Measurements from ENCODE around the gene NPAS4. TPM values are rescaled to one million over a fixed set of nuclear protein-coding genes. Genes with fewer than 3 reads are reported as not detected.
"Not testable (repeated sequence)": the region's sequence is repeated elsewhere in the genome, so short reads cannot be mapped to it uniquely, and the experiment has no call there.

NPAS4 gene
- total and polyA plus RNA-seq, 5 donors from 2014 or later, result not detected

GRCh38 chr11:66459138-66459778, 38.4 kb downstream of the NPAS4 start:
- H3K9me3 Mint-ChIP-seq, result peaks cover 0 to 5% (median 0%) of the 10 kb centered on the region in 7 donors
- H3K36me3 ChIP-seq (ENCODE audit: control insufficient read depth, insufficient read depth, low read length), result no peaks in the 10 kb centered on the region
- no peak overlapping the region for H3K4me3 ChIP-seq (ENCODE audit: low read depth, low read length)
- no peaks in the 10 kb centered on the region for H3K9me3 ChIP-seq (ENCODE audit: control insufficient read depth in 2 of 2, low read length in 2 of 2)
- H3K27ac ChIP-seq (ENCODE audit: insufficient read depth, low read length, poor library complexity, severe bottlenecking), result no peak overlapping the region
- H3K36me3 Mint-ChIP-seq, result peaks cover 9% of the 10 kb centered on the region
- ATAC-seq (ENCODE audit: low read depth in 2 of 2) (no peak), DNase-seq (no peak)
- H3K4me1 ChIP-seq (ENCODE audit: control insufficient read depth, insufficient read depth, low read length, poor library complexity, severe bottlenecking), result no peaks in the 10 kb centered on the region
- H3K27me3 Mint-ChIP-seq, result peaks cover 10% of the 10 kb centered on the region
- H3K4me1 Mint-ChIP-seq, result peaks cover 1 to 12% (median 3%) of the 10 kb centered on the region in 4 donors
- H3K4me3 Mint-ChIP-seq, result peak overlapping the region in 1 of 4 donors; percentile 36
- no peak overlapping the region for H3K27ac Mint-ChIP-seq
- H3K27me3 ChIP-seq (ENCODE audit: control insufficient read depth, insufficient read depth, low read length), result no peaks in the 10 kb centered on the region

- no peak overlapping the region for H3K27ac Mint-ChIP-seq
Observed at GRCh38 chr11:66462010-66462409, 41.2 kb downstream of the NPAS4 start.

GRCh38 chr11:66462911-66463310, 42.1 kb downstream of the NPAS4 start:
- no peak for ATAC-seq (ENCODE audit: low read depth in 2 of 2)
- Mint-ChIP-seq H3K27ac (no peak overlapping the region), H3K9me3 (peaks cover 0 to 5% (median 0%) of the 10 kb centered on the region in 7 donors), H3K4me1 (peaks cover 0 to 22% (median 15%) of the 10 kb centered on the region in 4 donors), H3K27me3 (no peaks in the 10 kb centered on the region), H3K4me3 (peak overlapping the region in 1 of 4 donors; percentile 29), H3K36me3 (peaks cover 9% of the 10 kb centered on the region)
- no peaks in the 10 kb centered on the region for H3K36me3 ChIP-seq (ENCODE audit: control insufficient read depth, insufficient read depth, low read length)
- DNase-seq, result peak in 1 of 3 donors; percentile 31
- H3K9me3 ChIP-seq (ENCODE audit: control insufficient read depth in 2 of 2, low read length in 2 of 2), result no peaks in the 10 kb centered on the region
- H3K4me3 ChIP-seq (ENCODE audit: low read depth, low read length), result no peak overlapping the region
- H3K27ac ChIP-seq (ENCODE audit: insufficient read depth, low read length, poor library complexity, severe bottlenecking), result no peak overlapping the region
- peaks cover 19% of the 10 kb centered on the region for H3K4me1 ChIP-seq (ENCODE audit: control insufficient read depth, insufficient read depth, low read length, poor library complexity, severe bottlenecking)
- no peaks in the 10 kb centered on the region for H3K27me3 ChIP-seq (ENCODE audit: control insufficient read depth, insufficient read depth, low read length)

More at GRCh38 chr11:66462010-66462409, 41.2 kb downstream of the NPAS4 start:
- H3K4me3 ChIP-seq (ENCODE audit: low read depth, low read length), result no peak overlapping the region
- no peak overlapping the region for H3K4me3 Mint-ChIP-seq
- no peaks in the 10 kb centered on the region for H3K36me3 ChIP-seq (ENCODE audit: control insufficient read depth, insufficient read depth, low read length)
- peaks cover 11% of the 10 kb centered on the region for H3K4me1 ChIP-seq (ENCODE audit: control insufficient read depth, insufficient read depth, low read length, poor library complexity, severe bottlenecking)
- H3K9me3 Mint-ChIP-seq, result peaks cover 0 to 5% (median 0%) of the 10 kb centered on the region in 7 donors
- peaks cover 0 to 16% (median 12%) of the 10 kb centered on the region in 4 donors for H3K4me1 Mint-ChIP-seq
- no peak overlapping the region for H3K27ac ChIP-seq (ENCODE audit: insufficient read depth, low read length, poor library complexity, severe bottlenecking)
- no peaks in the 10 kb centered on the region for H3K27me3 ChIP-seq (ENCODE audit: control insufficient read depth, insufficient read depth, low read length)
- no peaks in the 10 kb centered on the region for H3K9me3 ChIP-seq (ENCODE audit: control insufficient read depth in 2 of 2, low read length in 2 of 2)
- ATAC-seq (ENCODE audit: low read depth in 2 of 2) (no peak), DNase-seq (no peak)
- peaks cover 9% of the 10 kb centered on the region for H3K36me3 Mint-ChIP-seq
- H3K27me3 Mint-ChIP-seq, result no peaks in the 10 kb centered on the region

GRCh38 chr11:66464116-66464515, 43.3 kb downstream of the NPAS4 start:
- DNase-seq; H3K4me3 ChIP-seq (ENCODE audit: low read depth, low read length); H3K27ac ChIP-seq (ENCODE audit: insufficient read depth, low read length, poor library complexity, severe bottlenecking); H3K27me3 Mint-ChIP-seq; H3K27ac Mint-ChIP-seq; H3K36me3 ChIP-seq (ENCODE audit: control insufficient read depth, insufficient read depth, low read length); H3K9me3 Mint-ChIP-seq; H3K36me3 Mint-ChIP-seq; H3K9me3 ChIP-seq (ENCODE audit: control insufficient read depth in 2 of 2, low read length in 2 of 2); H3K27me3 ChIP-seq (ENCODE audit: control insufficient read depth, insufficient read depth, low read length); ATAC-seq (ENCODE audit: low read depth in 2 of 2): not testable (repeated sequence)
- Mint-ChIP-seq H3K4me1 (peaks cover 7 to 29% (median 18%) of the 10 kb centered on the region in 4 donors), H3K4me3 (peak overlapping the region in 1 of 4 donors; percentile 49)
- H3K4me1 ChIP-seq (ENCODE audit: control insufficient read depth, insufficient read depth, low read length, poor library complexity, severe bottlenecking), result peaks cover 22% of the 10 kb centered on the region

GRCh38 chr11:66464916-66465315, 44.1 kb downstream of the NPAS4 start:
- H3K4me3 Mint-ChIP-seq, result peak overlapping the region in 2 of 4 donors; percentile 11 to 49
- peaks cover 0 to 5% (median 0%) of the 10 kb centered on the region in 7 donors for H3K9me3 Mint-ChIP-seq
- H3K36me3 Mint-ChIP-seq, result peaks cover 9% of the 10 kb centered on the region
- ATAC-seq (ENCODE audit: low read depth in 2 of 2) (no peak), DNase-seq (no peak)
- H3K4me1 Mint-ChIP-seq, result peaks cover 7 to 29% (median 18%) of the 10 kb centered on the region in 4 donors
- Histone ChIP-seq H3K9me3 (ENCODE audit: control insufficient read depth in 2 of 2, low read length in 2 of 2) (no peaks in the 10 kb centered on the region), H3K36me3 (ENCODE audit: control insufficient read depth, insufficient read depth, low read length) (no peaks in the 10 kb centered on the region), H3K4me1 (ENCODE audit: control insufficient read depth, insufficient read depth, low read length, poor library complexity, severe bottlenecking) (peaks cover 22% of the 10 kb centered on the region), H3K27me3 (ENCODE audit: control insufficient read depth, insufficient read depth, low read length) (no peaks in the 10 kb centered on the region), H3K4me3 (ENCODE audit: low read depth, low read length) (no peak overlapping the region), H3K27ac (ENCODE audit: insufficient read depth, low read length, poor library complexity, severe bottlenecking) (no peak overlapping the region)
- no peaks in the 10 kb centered on the region for H3K27me3 Mint-ChIP-seq
- peak overlapping the region in 2 of 3 donors; percentile 75 to 77 for H3K27ac Mint-ChIP-seq

- no peak for DNase-seq
- Mint-ChIP-seq H3K27me3 (no peaks in the 10 kb centered on the region), H3K36me3 (peaks cover 13% of the 10 kb centered on the region), H3K9me3 (peaks cover 0 to 5% (median 0%) of the 10 kb centered on the region in 7 donors), H3K4me3 (peak overlapping the region; percentile 62 to 92 (median 88)), H3K27ac (peak overlapping the region; percentile 74 to 93 (median 93)), H3K4me1 (peaks cover 8 to 29% (median 19%) of the 10 kb centered on the region in 4 donors)
- no peak for ATAC-seq (ENCODE audit: low read depth in 2 of 2)
- no peaks in the 10 kb centered on the region for H3K9me3 ChIP-seq (ENCODE audit: control insufficient read depth in 2 of 2, low read length in 2 of 2)
- H3K27ac ChIP-seq (ENCODE audit: insufficient read depth, low read length, poor library complexity, severe bottlenecking), result peak overlapping the region; percentile 90
- no peaks in the 10 kb centered on the region for H3K27me3 ChIP-seq (ENCODE audit: control insufficient read depth, insufficient read depth, low read length)
- peaks cover 22% of the 10 kb centered on the region for H3K4me1 ChIP-seq (ENCODE audit: control insufficient read depth, insufficient read depth, low read length, poor library complexity, severe bottlenecking)
- peak overlapping the region; percentile 10 for H3K4me3 ChIP-seq (ENCODE audit: low read depth, low read length)
- H3K36me3 ChIP-seq (ENCODE audit: control insufficient read depth, insufficient read depth, low read length), result no peaks in the 10 kb centered on the region
Observed at GRCh38 chr11:66465373-66466224, 44.8 kb downstream of the NPAS4 start.

GRCh38 chr11:66466225-66467033, 45.6 kb downstream of the NPAS4 start, which contains the start of gene PELI3:
Gene PELI3, plus strand, starts transcription at chr11:66466905. Its CDS starts 1,224 bp downstream, at chr11:66468129.
- H3K4me1 Mint-ChIP-seq, result peaks cover 8 to 29% (median 19%) of the 10 kb centered on the region in 4 donors
- peak within 1 kb of the TSS; percentile 74 to 95 (median 93) for H3K27ac Mint-ChIP-seq
- H3K4me3 ChIP-seq (ENCODE audit: low read depth, low read length), result peak within 1 kb of the TSS; percentile 61

More at GRCh38 chr11:66466225-66467033, 45.6 kb downstream of the NPAS4 start, which contains the start of gene PELI3:
- ATAC-seq (ENCODE audit: low read depth in 2 of 2), result peak; percentile 87 to 89
- peak; percentile 89 to 93 (median 91) for DNase-seq
- Histone ChIP-seq H3K4me1 (ENCODE audit: control insufficient read depth, insufficient read depth, low read length, poor library complexity, severe bottlenecking) (peaks cover 22% of the 10 kb centered on the region), H3K27ac (ENCODE audit: insufficient read depth, low read length, poor library complexity, severe bottlenecking) (peak within 1 kb of the TSS; percentile 90), H3K36me3 (ENCODE audit: control insufficient read depth, insufficient read depth, low read length) (no peaks in the 10 kb centered on the region), H3K9me3 (ENCODE audit: control insufficient read depth in 2 of 2, low read length in 2 of 2) (no peaks in the 10 kb centered on the region), H3K27me3 (ENCODE audit: control insufficient read depth, insufficient read depth, low read length) (no peaks in the 10 kb centered on the region)
- Mint-ChIP-seq H3K4me3 (peak within 1 kb of the TSS; percentile 88 to 95 (median 91)), H3K27me3 (no peaks in the 10 kb centered on the region), H3K9me3 (peaks cover 0 to 3% (median 0%) of the 10 kb centered on the region in 7 donors), H3K36me3 (peaks cover 13% of the 10 kb centered on the region)
